ENCODE measurements around the gene NATD1. TPM values are rescaled to one million over a fixed set of nuclear protein-coding genes. Genes with fewer than 3 reads are reported as not detected.

Gene NATD1
- polyA plus RNA-seq, 1 of the 3 experiments (the other 2 are of a cell fraction), result 3.9 TPM

GRCh38 chr17:21263376-21263775 lies 10.2 kb upstream of the NATD1 start (continued):
- TF ChIP-seq CTCF (IDR thresholded peaks at IDR 0.05) (no peak), TAF1 (IDR thresholded peaks at IDR 0.05; ENCODE audit: borderline replicate concordance, low read depth, low read length) (no peak), POLR2AphosphoS5 (IDR thresholded peaks at IDR 0.05; ENCODE audit: low read depth, low read length) (no peak), FOSL2 (IDR thresholded peaks at IDR 0.05; ENCODE audit: borderline replicate concordance, low read depth) (no peak), SMC3 (IDR thresholded peaks at IDR 0.05; ENCODE audit: low read depth, low read length) (no peak), JUND (IDR thresholded peaks at IDR 0.05) (no peak), CHD2 (IDR thresholded peaks at IDR 0.05; ENCODE audit: low read length, partially characterized antibody) (no peak)
- TF ChIP-seq, protein P1, sequence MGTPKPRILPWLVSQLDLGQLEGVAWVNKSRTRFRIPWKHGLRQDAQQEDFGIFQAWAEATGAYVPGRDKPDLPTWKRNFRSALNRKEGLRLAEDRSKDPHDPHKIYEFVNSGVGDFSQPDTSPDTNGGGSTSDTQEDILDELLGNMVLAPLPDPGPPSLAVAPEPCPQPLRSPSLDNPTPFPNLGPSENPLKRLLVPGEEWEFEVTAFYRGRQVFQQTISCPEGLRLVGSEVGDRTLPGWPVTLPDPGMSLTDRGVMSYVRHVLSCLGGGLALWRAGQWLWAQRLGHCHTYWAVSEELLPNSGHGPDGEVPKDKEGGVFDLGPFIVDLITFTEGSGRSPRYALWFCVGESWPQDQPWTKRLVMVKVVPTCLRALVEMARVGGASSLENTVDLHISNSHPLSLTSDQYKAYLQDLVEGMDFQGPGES (IDR thresholded peaks at IDR 0.05; ENCODE audit: low read depth, low read length), result no peak
- TF ChIP-seq, protein P2, sequence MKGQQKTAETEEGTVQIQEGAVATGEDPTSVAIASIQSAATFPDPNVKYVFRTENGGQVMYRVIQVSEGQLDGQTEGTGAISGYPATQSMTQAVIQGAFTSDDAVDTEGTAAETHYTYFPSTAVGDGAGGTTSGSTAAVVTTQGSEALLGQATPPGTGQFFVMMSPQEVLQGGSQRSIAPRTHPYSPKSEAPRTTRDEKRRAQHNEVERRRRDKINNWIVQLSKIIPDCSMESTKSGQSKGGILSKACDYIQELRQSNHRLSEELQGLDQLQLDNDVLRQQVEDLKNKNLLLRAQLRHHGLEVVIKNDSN (IDR thresholded peaks at IDR 0.05; ENCODE audit: borderline replicate concordance, low read depth), result no peak

DNA sequence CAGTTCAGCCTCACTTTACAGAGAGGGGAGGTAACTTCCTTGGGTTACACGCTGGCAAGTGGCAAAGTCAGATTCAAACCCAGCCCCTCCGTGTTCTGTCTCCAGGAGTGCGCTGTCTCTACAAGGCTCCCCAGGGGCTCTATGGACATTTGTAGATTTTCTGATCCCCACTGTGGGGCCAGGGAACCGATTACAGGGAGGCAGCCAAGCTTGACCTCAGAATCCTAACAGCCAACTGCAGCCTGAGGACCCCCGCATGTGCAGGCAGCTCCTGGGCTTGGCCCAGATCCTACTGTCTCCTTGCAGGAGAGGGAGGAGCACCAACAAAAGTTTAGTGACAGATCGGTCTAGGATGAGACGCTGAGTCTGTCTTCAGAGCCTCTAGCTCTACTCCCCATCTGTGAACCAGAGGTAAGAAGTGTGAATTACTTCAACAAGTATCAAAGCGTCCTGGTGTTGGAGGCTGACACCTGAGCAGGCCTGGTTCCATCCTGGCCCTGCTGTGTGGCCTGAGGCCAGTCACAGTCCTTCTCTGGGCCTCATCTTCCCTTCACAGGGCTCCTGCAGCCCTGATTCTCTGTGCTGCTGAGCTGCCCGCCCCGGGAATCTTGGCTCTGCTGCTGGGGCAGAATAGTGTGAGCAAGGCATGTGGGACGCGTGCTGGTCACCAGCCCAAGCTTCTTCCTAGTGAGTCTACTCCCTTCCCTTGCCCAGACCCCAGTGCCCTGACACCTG lies 9.2 kb upstream of the NATD1 start:
- H3K27me3 ChIP-seq (ENCODE audit: insufficient read depth), result no peaks in the 10 kb centered on the region
- no peaks in the 10 kb centered on the region for H3K4me1 ChIP-seq (ENCODE audit: control insufficient read depth in 1 of 2, insufficient read depth in 2 of 2, low read depth in 1 of 2, low read length in 1 of 2)
- H3K27ac ChIP-seq (ENCODE audit: low read depth in 2 of 2, low read length in 1 of 2), result no peak overlapping the region
- no peaks in the 10 kb centered on the region for H3K79me2 ChIP-seq (ENCODE audit: insufficient read depth)
- H3K9me2 ChIP-seq, result no peaks in the 10 kb centered on the region
- no peak overlapping the region for H3K4me2 ChIP-seq
- WGBS (ENCODE audit: low lambda C conversion rate), result 82% methylated on average over 7 of the region's 12 CpGs
- no peak for DNase-seq
- ChIA-PET CTCF (interaction anchor here (0.9 kb wide), 1 partner anchor 11 kb away, joined by 6 read pairs; no protein-coding TSS in a partner anchor), POLR2A (interaction anchor here (1.3 kb wide), 1 partner anchor 14 kb away, joined by 4 read pairs; no protein-coding TSS in a partner anchor)
- no peaks in the 10 kb centered on the region for H3F3A ChIP-seq (replicated peaks; ENCODE audit: insufficient read depth)
- no peaks in the 10 kb centered on the region for H4K20me1 ChIP-seq (ENCODE audit: insufficient read depth)
- no peak overlapping the region for H3K9ac ChIP-seq
- TF ChIP-seq MEF2A (IDR thresholded peaks at IDR 0.05; ENCODE audit: borderline replicate concordance, low read depth) (no peak), TCF12 (IDR thresholded peaks at IDR 0.05) (no peak), ELF1 (IDR thresholded peaks at IDR 0.05) (no peak)
- TF ChIP-seq, protein P3, sequence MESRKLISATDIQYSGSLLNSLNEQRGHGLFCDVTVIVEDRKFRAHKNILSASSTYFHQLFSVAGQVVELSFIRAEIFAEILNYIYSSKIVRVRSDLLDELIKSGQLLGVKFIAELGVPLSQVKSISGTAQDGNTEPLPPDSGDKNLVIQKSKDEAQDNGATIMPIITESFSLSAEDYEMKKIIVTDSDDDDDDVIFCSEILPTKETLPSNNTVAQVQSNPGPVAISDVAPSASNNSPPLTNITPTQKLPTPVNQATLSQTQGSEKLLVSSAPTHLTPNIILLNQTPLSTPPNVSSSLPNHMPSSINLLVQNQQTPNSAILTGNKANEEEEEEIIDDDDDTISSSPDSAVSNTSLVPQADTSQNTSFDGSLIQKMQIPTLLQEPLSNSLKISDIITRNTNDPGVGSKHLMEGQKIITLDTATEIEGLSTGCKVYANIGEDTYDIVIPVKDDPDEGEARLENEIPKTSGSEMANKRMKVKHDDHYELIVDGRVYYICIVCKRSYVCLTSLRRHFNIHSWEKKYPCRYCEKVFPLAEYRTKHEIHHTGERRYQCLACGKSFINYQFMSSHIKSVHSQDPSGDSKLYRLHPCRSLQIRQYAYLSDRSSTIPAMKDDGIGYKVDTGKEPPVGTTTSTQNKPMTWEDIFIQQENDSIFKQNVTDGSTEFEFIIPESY (IDR thresholded peaks at IDR 0.05; ENCODE audit: borderline replicate concordance, low read depth), result no peak
- no peak overlapping the region for H2AFZ ChIP-seq (ENCODE audit: low read depth)
- no peaks in the 10 kb centered on the region for H3K9me3 ChIP-seq
- H3K4me3 ChIP-seq (ENCODE audit: low read depth in 2 of 2, low read length in 1 of 2), result no peak overlapping the region
- no peaks in the 10 kb centered on the region for H3K36me3 ChIP-seq (replicated peaks in 1 of 2; ENCODE audit: control insufficient read depth in 1 of 2, insufficient read depth in 2 of 2, low read length in 1 of 2)

Measured in SK-N-SH (cell line).